Mononuclear cell (primary cell): ENCODE data around the gene RERE. TPM values are rescaled to one million over a fixed set of nuclear protein-coding genes. Genes with fewer than 3 reads are reported as not detected.

Source experiments
- H3K27me3 ChIP-seq: 2 replicates; pipeline ENCODE4 v1.6.0; 2011; ENCODE audit warnings: low read length, control low read depth; ENCODE audit not compliant: insufficient read depth
- H3K4me1 ChIP-seq: 2 replicates; pipeline ENCODE4 v1.5.1; 2011; ENCODE audit warnings: mild to moderate bottlenecking, low read length, control low read depth; ENCODE audit not compliant: insufficient read depth
- H3K4me3 ChIP-seq: 2 replicates; pipeline ENCODE4 v1.5.1; 2011; ENCODE audit warnings: mild to moderate bottlenecking, low read length, moderate library complexity
- H3K9me3 ChIP-seq: 2 replicates; pipeline ENCODE4 v1.5.1; 2011; ENCODE audit warnings: low read depth, mild to moderate bottlenecking, control low read depth, low read length
- total RNA-seq: library from RNA; depleted of rRNA; stranded (reverse); fragments of >200 nt; gene quantifications from one replicate; pipeline ENCODE4 v1.2.3, GENCODE V29; 2012

RERE gene
- total RNA-seq, 1 donor = 60.7 TPM

- Histone ChIP-seq H3K27me3 (peaks cover 6% of the 10 kb centered on the region), H3K4me1 (peaks cover 11% of the 10 kb centered on the region), H3K9me3 (no peaks in the 10 kb centered on the region), H3K4me3 (no peak overlapping the region)
Observed at GRCh38 chr1:8313231-8313630, 504.2 kb downstream of the RERE start.

- Histone ChIP-seq H3K9me3 (no peaks in the 10 kb centered on the region), H3K27me3 (peaks cover 4% of the 10 kb centered on the region), H3K4me3 (no peak overlapping the region), H3K4me1 (peaks cover 4% of the 10 kb centered on the region)
Observed at GRCh38 chr1:8312235-8313218, 504.9 kb downstream of the RERE start.

GRCh38 chr1:8311068-8311718 is 506.2 kb downstream of the RERE start:
- Histone ChIP-seq H3K9me3 (no peaks in the 10 kb centered on the region), H3K27me3 (no peaks in the 10 kb centered on the region), H3K4me3 (no peak overlapping the region), H3K4me1 (no peaks in the 10 kb centered on the region)

- H3K4me1 ChIP-seq = no peaks in the 10 kb centered on the region
- H3K9me3 ChIP-seq = no peaks in the 10 kb centered on the region
- no peak overlapping the region for H3K4me3 ChIP-seq
- no peaks in the 10 kb centered on the region for H3K27me3 ChIP-seq
Observed at GRCh38 chr1:8307628-8308027, 509.8 kb downstream of the RERE start.

- no peaks in the 10 kb centered on the region for H3K27me3 ChIP-seq
- H3K4me3 ChIP-seq = no peak overlapping the region
- H3K9me3 ChIP-seq = no peaks in the 10 kb centered on the region
- H3K4me1 ChIP-seq = no peaks in the 10 kb centered on the region
Observed at GRCh38 chr1:8303876-8304275, 513.6 kb downstream of the RERE start.

- Histone ChIP-seq H3K9me3 (no peaks in the 10 kb centered on the region), H3K4me1 (no peaks in the 10 kb centered on the region), H3K27me3 (no peaks in the 10 kb centered on the region), H3K4me3 (no peak overlapping the region)
Observed at GRCh38 chr1:8303141-8303540, 514.3 kb downstream of the RERE start.

Other genes starting within 250 kb of the RERE start
- 370 TPM for gene ENO1, start 61.0 kb upstream of the RERE start, total RNA-seq
- gene CA6, start 128.2 kb upstream of the RERE start, total RNA-seq = 0.63 TPM
- gene SLC2A7, start 208.8 kb upstream of the RERE start, total RNA-seq = not detected